IMR-90 (cell line): ENCODE data around the gene KCNAB1. TPM values are rescaled to one million over a fixed set of nuclear protein-coding genes. Genes with fewer than 3 reads are reported as not detected.

ENCODE experiments used
- ATAC-seq: fragments of 200-7000 bp; cut with Tn5 transposase; 2 replicates; pipeline ENCODE4 v1.9.1; 2020; ENCODE audit warnings: low read depth, mild to moderate bottlenecking, moderate library complexity
- BruUV-seq: library from RNA; stranded (reverse); fragments of 400-500 nt; replicated peaks from 2 replicates; lab custom pipeline; 2021; lab: Mats Ljungman, UMichigan
- CTCF ChIA-PET: fragments of 300-600 bp; formaldehyde crosslinking; extraction: SDS; loops from one replicate; lab custom pipeline; 2021; ENCODE audit warnings: antibody characterized with exemption; lab: Yijun Ruan, JAX
- POLR2A ChIA-PET: fragments of 300-600 bp; sonication (Branson Sonifier 250); formaldehyde crosslinking; loops from one replicate; lab custom pipeline; 2022; ENCODE audit warnings: antibody characterized with exemption; ENCODE audit not compliant: unreplicated experiment; lab: Charles Lee
- DNase-seq: peaks from one replicate; pipeline ENCODE4 v3.0.0; 2013
- H2AFZ ChIP-seq: replicated peaks from 2 replicates; pipeline ENCODE3; 2013; ENCODE audit warnings: low read length, mild to moderate bottlenecking; ENCODE audit not compliant: poor library complexity
- H2AK5ac ChIP-seq: 2 replicates; pipeline ENCODE4 v1.6.1; 2013; ENCODE audit warnings: low read depth, low read length, inconsistent platforms
- H2AK9ac ChIP-seq: replicated peaks from 2 replicates; pipeline ENCODE3; 2013; ENCODE audit warnings: mild to moderate bottlenecking, low read depth, low read length, moderate library complexity; ENCODE audit not compliant: poor library complexity
- H2BK120ac ChIP-seq: 2 replicates; pipeline ENCODE4 v1.6.1; 2013; ENCODE audit warnings: low read depth, low read length, inconsistent platforms
- H2BK15ac ChIP-seq: 3 replicates; pipeline ENCODE4 v1.6.1; 2013; ENCODE audit warnings: low read depth, low read length, inconsistent platforms
- H2BK20ac ChIP-seq: 2 replicates; pipeline ENCODE4 v1.6.1; 2013; ENCODE audit warnings: low read depth, mild to moderate bottlenecking, inconsistent platforms, low read length, moderate library complexity
- H2BK5ac ChIP-seq: 2 replicates; pipeline ENCODE4 v1.6.1; 2013; ENCODE audit warnings: mild to moderate bottlenecking, low read depth, low read length, inconsistent platforms; ENCODE audit not compliant: poor library complexity, severe bottlenecking
- H3K14ac ChIP-seq: replicated peaks from 2 replicates; pipeline ENCODE4 v1.6.1; 2013; ENCODE audit warnings: low read depth, low read length, inconsistent platforms
- H3K18ac ChIP-seq: 2 replicates; pipeline ENCODE4 v1.6.1; 2013; ENCODE audit warnings: low read depth, low read length, control low read depth
- H3K23ac ChIP-seq: 2 replicates; pipeline ENCODE4 v1.6.1; 2013; ENCODE audit warnings: low read depth, low read length, inconsistent platforms
- H3K27ac ChIP-seq: 2 replicates; pipeline ENCODE4 v1.5.1; 2013; ENCODE audit warnings: mild to moderate bottlenecking, control low read depth, low read length; ENCODE audit not compliant: insufficient read depth
- H3K27me3 ChIP-seq: 2 replicates; pipeline ENCODE4 v1.6.1; 2013; ENCODE audit warnings: low read length; ENCODE audit not compliant: control insufficient read depth, insufficient read depth
- H3K36me3 ChIP-seq: 2 replicates; pipeline ENCODE4 v1.6.1; 2013; ENCODE audit warnings: low read length, mixed read lengths; ENCODE audit not compliant: control insufficient read depth, insufficient read depth
- H3K4ac ChIP-seq: 2 replicates; pipeline ENCODE4 v1.6.1; 2013; ENCODE audit warnings: low read depth, low read length, inconsistent platforms
- H3K4me1 ChIP-seq: 2 replicates; pipeline ENCODE4 v1.6.1; 2013; ENCODE audit warnings: low read length, mixed read lengths; ENCODE audit not compliant: control insufficient read depth, insufficient read depth
- H3K4me2 ChIP-seq: 2 replicates; pipeline ENCODE4 v1.6.1; 2013; ENCODE audit warnings: low read depth, mild to moderate bottlenecking, control low read depth, low read length, moderate library complexity
- H3K4me3 ChIP-seq: 2 replicates; pipeline ENCODE4 v1.5.1; 2013; ENCODE audit warnings: low read depth, mild to moderate bottlenecking, control low read depth, low read length, moderate library complexity; ENCODE audit not compliant: insufficient read depth
- H3K56ac ChIP-seq: 2 replicates; pipeline ENCODE4 v1.6.1; 2013; ENCODE audit warnings: low read length, inconsistent platforms; ENCODE audit not compliant: insufficient read depth; ENCODE audit errors: extremely low read depth
- H3K79me1 ChIP-seq, 2 experiments: 2 replicates each; pipeline ENCODE4 v1.6.1; 2013; ENCODE audit warnings: low read length in 2 of 2, inconsistent platforms in 1 of 2, low read depth in 1 of 2
- H3K9ac ChIP-seq: 2 replicates; pipeline ENCODE4 v1.6.1; 2013; ENCODE audit warnings: low read depth, low read length, control low read depth
- H3K9me1 ChIP-seq: 2 replicates; pipeline ENCODE4 v1.6.1; 2013; ENCODE audit warnings: low read length, inconsistent platforms; ENCODE audit not compliant: insufficient read depth
- H3K9me3 ChIP-seq: 2 replicates; pipeline ENCODE4 v1.6.1; 2013; ENCODE audit warnings: low read length; ENCODE audit not compliant: control insufficient read depth, insufficient read depth
- H4K20me1 ChIP-seq: 2 replicates; pipeline ENCODE4 v1.6.1; 2013; ENCODE audit warnings: low read length, inconsistent platforms; ENCODE audit not compliant: insufficient read depth
- H4K5ac ChIP-seq: 2 replicates; pipeline ENCODE4 v1.6.1; 2013; ENCODE audit warnings: mild to moderate bottlenecking, low read depth, low read length, control low read depth
- H4K8ac ChIP-seq, 2 experiments: 2 replicates each; pipeline ENCODE4 v1.6.1; 2013; ENCODE audit warnings: low read depth in 2 of 2, low read length in 2 of 2, control low read depth in 1 of 2, inconsistent platforms in 1 of 2
- H4K91ac ChIP-seq: 2 replicates; pipeline ENCODE4 v1.6.1; 2013; ENCODE audit warnings: low read depth, low read length, inconsistent platforms; ENCODE audit not compliant: insufficient read depth
- CHD1 ChIP-seq: IDR thresholded peaks from 2 replicates; pipeline ENCODE4 v1.6.1; 2012; ENCODE audit warnings: low read depth, low read length, improper control_type of control experiment
- WGBS, 2 experiments: methylation state at CpG; one replicate each; pipeline versions ENCODE4 v1.1.5 to v1.1.7; 2013; ENCODE audit warnings: missing lambda C conversion rate in 2 of 2; ENCODE audit not compliant: insufficient read length in 1 of 2; ENCODE audit errors: extremely low coverage in 2 of 2; 5-methylcytosine and 5-hydroxymethylcytosine counted together
- dilution Hi-C: fragments of 300-500 bp; cut with HindIII; formaldehyde crosslinking; loops from one replicate; pipeline ENCODE4 v1.14.3; 2018; ENCODE audit warnings: low sequenced_read_pairs; ENCODE audit not compliant: unreplicated experiment
- in situ Hi-C: fragments of 300-500 bp; cut with MboI; formaldehyde crosslinking; loops from 3 replicates; pipeline ENCODE4 v1.14.3; 2019; ENCODE audit warnings: low sequenced_read_pairs, inconsistent platforms, mixed read lengths
- intact Hi-C: fragments of 100-400 bp; cut with micrococcal nuclease; formaldehyde crosslinking; loops from 2 replicates; pipeline ENCODE4 v1.10.0; 2022
- polyA plus RNA-seq, 3 experiments: library from polyadenylated mRNA; depleted of rRNA; stranded (reverse); fragments of >200 nt; gene quantifications; 2 replicates each; pipeline ENCODE4 v1.2.3, GENCODE V29; 2012; ENCODE audit warnings: low replicate concordance in 1 of 3
- total RNA-seq: library from RNA; depleted of rRNA; stranded (reverse); fragments of >200 nt; gene quantifications from 2 replicates; pipeline ENCODE4 v1.2.3, GENCODE V29; 2012

Gene KCNAB1
- total and polyA plus RNA-seq, 2 of the 4 experiments (the other 2 are of a cell fraction): under 0.01 to 0.07 TPM

DNA sequence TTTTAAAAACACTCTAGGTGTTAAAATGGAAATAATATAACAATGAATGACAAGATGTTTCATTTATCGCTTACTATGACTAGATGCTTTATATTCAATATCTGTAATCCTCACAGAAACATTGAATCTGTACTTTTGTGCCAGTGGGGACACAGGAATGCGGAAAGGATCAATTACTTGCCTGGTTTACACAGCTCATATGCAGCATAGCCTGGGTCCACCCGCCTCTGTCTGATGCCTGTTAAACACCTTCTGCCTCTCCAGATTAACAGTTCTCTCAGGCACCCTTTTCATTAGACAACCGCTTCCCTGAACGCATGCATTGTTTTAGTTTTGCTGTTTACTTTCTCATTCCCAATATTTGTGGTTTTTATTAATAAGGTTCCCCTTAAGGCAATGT lies 12.9 kb upstream of the KCNAB1 start:
- dilution Hi-C loops: no loop called here
- ChIA-PET CTCF (no interaction called here), POLR2A (no interaction called here)
- Histone ChIP-seq H2AK5ac (no peak overlapping the region), H3K79me1 (no peaks in the 10 kb centered on the region), H3K9ac (no peak overlapping the region), H2BK120ac (no peak overlapping the region), H4K8ac (no peak overlapping the region), H3K4me2 (no peak overlapping the region), H4K5ac (no peak overlapping the region), H3K27me3 (peaks cover 6% of the 10 kb centered on the region; the same call in 1 of the 2 replicates), H3K56ac (no peak overlapping the region), H4K20me1 (no peaks in the 10 kb centered on the region), H3K23ac (no peak overlapping the region), H3K36me3 (no peaks in the 10 kb centered on the region), H2AK9ac (no peak overlapping the region), H3K4me3 (no peak overlapping the region), H2AFZ (no peak overlapping the region), H2BK5ac (no peak overlapping the region), H3K27ac (no peak overlapping the region), H3K14ac (no peak overlapping the region), H2BK20ac (no peak overlapping the region), H3K4ac (no peak overlapping the region), H3K4me1 (no peaks in the 10 kb centered on the region), H4K91ac (no peak overlapping the region), H2BK15ac (no peak overlapping the region), H3K18ac (no peak overlapping the region), H3K9me1 (no peaks in the 10 kb centered on the region), H3K9me3 (no peaks in the 10 kb centered on the region)
- BruUV-seq: no TSS peak
- TF ChIP-seq CHD1: no peak
- no CpG with 5 or more reads among the region's 5 CpGs for WGBS, 2 experiments
- intact Hi-C loops: no loop called here
- in situ Hi-C loops: no loop called here
- DNase-seq: no peak
- no peak for ATAC-seq
